HuH-7.5 (cell line): ENCODE measurements around the gene MDFI.

Source experiments
- DNase-seq: peaks from one replicate; pipeline ENCODE4 v3.0.0; 2011; ENCODE audit warnings: low spot score

The MDFI gene, protein sequence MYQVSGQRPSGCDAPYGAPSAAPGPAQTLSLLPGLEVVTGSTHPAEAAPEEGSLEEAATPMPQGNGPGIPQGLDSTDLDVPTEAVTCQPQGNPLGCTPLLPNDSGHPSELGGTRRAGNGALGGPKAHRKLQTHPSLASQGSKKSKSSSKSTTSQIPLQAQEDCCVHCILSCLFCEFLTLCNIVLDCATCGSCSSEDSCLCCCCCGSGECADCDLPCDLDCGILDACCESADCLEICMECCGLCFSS

DNA sequence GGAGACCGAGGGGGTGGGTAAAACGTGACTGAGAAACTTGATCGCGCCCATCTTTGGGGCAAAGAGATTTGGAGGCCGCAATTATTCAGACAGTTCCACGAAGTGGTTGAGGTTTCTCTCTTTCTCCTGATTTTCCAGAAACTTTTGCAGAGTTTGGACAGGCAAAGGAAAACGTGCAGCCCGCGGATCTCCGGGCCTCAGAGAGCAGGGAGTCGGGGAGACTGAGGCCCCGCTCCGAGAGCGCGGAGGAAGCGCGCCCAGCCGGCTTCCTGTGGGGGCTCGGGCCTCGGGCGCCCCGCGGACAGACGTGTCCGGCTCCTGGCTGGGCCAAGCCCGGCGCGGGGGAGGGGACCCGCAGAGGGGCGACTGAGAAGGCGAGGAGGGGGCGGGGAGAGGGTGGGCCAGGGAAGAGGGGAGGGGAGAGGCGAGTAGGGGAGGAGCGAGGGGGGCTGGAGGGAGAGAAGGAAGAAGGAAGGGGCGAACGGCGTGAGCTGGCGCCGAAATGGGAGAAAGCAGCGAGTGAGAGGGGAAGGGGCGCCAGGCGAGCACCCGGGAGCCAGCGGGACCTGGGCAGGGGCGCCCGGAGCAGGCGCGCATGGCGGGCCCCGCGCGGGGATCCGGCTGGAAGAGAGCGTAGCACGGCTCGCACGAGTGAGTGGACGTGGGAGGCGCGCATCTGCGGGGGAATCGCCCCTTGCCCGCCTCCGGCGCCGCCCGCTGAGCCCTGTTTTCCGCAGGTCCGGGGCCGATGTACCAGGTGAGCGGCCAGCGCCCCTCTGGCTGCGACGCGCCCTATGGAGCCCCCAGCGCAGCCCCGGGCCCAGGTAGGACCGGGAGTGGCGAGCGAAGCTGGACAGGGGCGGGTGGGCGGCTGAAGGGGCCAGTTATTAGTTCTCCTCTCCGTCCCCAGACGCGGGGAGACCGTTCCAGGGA is at the start of gene MDFI:
TSS of gene MDFI (plus strand) at position 467 of the 933 bp plus-strand sequence. CDS start at position 749, 282 bp downstream.
- no peak for DNase-seq

GRCh38 chr6:41589223-41589622 is 49.0 kb upstream of the MDFI start:
- no peak for DNase-seq

GRCh38 chr6:41589636-41590622 is 48.3 kb upstream of the MDFI start:
- no peak for DNase-seq

DNA sequence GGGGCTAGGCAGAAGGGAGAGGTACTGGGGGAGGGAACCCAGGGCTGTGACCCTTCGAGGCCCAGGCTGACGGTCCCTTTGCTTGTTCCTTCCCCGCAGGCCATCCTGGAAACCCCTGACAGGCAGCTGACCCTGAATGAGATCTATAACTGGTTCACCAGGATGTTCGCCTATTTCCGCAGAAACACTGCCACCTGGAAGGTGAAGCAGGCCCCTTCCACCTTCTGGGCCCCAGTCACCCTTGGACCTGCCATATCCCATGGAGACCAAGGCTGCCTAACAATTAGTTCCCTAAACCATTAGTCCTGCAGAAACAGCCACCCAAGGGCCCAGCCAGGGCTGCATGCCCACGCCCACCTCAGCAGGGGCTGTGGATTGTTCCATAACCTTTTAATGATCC is 47.1 kb upstream of the MDFI start:
- no peak for DNase-seq

- peak; percentile 89 for DNase-seq
These were observed 46.3 kb upstream of the MDFI start for GRCh38 chr6:41591859-41592502.

DNA sequence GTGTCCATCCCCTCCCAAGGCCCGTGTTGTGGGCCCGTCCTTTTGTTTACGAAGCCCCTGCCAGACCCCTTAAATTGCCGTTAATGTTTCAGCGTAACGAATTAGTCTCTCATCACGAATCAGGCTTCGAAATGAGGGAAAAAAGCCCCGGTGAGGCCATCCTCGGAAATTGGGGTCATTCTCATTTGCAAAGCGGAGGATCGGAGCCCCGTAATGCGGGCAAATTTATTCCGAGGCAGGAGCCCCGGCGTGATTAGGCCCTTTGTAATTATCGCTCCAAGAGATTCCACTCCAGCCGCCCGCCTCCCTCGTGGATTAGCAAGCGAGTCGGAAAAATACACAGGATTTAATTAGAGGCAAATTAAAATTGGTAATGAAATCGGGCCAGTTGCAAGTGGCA is 44.9 kb upstream of the MDFI start:
- no peak for DNase-seq

- no peak for DNase-seq
These were observed 44.4 kb upstream of the MDFI start for GRCh38 chr6:41593839-41594238.

GRCh38 chr6:41594326-41594725 is 43.9 kb upstream of the MDFI start:
- DNase-seq = no peak

- no peak for DNase-seq
These were observed 43.5 kb upstream of the MDFI start for GRCh38 chr6:41594766-41595165.

GRCh38 chr6:41595166-41595565 is 43.1 kb upstream of the MDFI start:
- DNase-seq = no peak

DNA sequence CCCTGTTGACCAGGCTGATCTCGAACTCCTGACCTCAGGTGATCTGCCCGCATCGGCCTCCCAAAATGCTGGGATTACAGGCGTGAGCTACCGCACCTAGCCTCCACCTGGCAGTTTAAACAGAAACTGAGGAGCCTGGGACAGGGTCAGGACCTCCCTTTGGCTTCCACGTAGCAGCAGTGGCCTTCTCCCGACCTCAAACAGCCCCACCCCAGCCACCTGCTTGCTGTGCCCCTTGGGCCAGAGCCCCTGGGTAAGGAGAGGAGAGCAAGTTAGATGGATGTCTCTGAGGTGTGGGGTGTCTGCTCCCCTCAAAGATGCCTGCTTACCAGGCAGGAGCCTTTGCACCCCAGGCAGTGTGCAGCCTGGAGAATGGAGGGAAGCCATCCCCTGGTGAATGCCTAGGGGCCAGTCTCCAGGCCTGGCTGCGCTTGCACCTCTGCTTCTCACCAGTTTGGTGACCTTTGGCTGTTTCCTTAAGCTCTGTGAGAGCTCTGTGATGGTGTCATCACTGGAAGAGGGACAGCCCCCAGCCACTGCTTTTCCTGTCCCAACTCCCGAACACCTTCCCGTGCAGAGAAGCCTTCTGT is 42.1 kb upstream of the MDFI start:
- no peak for DNase-seq

GRCh38 chr6:41596807-41597206 is 41.5 kb upstream of the MDFI start:
- no peak for DNase-seq

- DNase-seq = no peak
These were observed 40.8 kb upstream of the MDFI start for GRCh38 chr6:41597246-41598000.

- DNase-seq = no peak
These were observed 39.6 kb upstream of the MDFI start for GRCh38 chr6:41598670-41599014.

DNA sequence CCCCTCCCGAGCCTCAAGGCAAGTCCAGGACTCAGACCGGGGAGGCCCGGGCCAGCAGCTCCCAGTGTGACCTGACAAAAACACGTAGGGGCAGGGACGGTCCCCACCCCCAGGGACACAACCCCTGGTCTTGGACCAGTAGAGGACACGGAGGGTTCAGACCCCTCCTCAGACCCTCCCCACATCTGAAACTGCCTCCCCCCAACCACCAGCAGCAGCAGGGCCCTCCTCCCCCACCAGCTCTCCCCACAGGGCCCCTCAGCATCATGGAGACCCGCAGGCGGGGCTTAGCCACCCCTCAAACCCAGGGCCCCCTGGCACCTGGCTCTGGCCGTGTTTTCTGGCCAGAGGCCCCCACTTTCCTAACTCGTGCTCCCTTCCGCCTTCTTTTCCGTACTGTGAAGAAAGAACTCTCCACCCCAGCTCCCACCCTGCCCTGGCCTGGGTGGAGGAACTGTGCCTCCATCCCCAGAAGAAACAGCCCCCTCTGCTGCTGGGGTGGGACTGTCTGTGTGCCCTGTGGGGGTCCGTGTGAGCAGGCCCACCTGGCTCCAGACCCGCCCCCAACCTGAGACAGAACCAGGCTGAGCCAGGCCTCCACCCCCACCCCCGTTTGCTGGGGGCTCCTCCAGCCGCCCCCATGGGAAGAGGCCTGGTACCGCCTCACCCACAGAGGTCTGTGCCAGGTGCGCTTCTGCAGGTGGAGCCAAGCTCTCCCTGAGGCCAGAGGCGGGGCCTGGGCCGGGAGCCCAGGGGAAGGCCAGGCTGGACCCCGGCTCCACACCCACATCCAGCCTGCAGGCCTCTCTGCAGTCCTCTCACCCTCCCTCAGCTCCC is 39.0 kb upstream of the MDFI start:
- DNase-seq = no peak

DNA sequence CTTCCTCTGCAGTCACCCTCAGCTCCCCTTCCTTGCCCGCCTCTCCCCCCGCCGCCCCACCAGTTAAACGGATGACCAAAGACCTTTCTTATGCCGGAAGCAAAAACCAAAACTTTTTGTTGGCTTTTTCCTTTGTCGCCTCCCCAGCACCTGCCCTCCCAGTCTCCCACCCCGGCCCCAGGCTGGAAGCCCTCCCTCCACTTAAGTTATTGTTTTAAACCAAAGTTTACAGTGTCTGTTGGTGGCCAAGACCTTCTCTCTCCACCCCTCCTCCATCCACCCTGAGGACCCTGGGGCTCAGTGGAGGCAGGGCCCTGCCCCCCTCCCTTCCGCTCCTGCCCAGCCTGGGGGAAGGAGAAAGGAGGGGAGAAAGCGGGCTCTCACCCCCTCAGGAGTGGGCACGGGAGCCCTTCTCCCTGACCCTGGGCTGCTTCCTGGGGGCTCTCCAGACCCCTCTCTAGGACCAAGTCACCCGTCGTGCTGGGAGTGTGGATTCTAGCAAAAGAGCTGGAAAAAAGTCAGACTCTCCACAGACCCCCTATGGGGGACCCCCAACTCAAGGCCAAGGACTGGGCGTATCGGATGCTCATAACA is 38.3 kb upstream of the MDFI start:
- no peak for DNase-seq

DNA sequence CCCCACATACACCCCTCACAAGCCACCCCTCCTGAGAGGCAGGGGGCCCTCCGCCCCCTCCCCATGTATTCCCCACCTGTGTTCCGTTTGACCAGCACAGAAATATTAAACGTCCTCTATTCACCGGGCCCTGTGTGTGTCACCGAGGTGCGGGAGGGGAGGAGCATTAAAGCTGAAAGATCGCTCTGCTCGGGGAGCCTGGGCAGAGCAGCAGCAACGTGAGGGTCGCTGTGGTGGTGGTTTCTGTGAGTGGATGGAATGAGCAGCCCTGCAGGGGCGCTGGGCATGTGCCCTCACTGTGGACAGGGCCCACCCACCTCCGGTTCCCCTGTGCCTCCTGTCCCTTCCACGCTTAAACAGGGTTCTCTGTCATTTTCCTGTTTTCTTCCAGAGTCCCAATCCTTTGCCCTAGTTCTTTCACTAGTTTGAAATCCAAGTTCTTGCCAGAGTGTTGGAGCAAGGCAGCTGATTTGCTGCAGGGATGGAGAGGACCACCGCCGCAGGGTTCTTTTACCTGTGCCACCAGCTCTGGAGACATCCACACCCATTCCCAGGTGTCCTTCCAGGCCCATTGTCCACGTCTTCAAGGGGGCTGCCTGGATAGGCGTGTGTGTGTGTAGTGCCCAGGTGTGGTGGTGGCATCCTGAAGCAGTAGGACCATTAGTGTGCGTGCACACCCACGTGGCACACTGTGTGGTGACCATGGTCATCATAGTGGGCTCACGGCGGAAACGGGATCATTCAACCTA is 37.6 kb upstream of the MDFI start:
- DNase-seq = no peak

DNA sequence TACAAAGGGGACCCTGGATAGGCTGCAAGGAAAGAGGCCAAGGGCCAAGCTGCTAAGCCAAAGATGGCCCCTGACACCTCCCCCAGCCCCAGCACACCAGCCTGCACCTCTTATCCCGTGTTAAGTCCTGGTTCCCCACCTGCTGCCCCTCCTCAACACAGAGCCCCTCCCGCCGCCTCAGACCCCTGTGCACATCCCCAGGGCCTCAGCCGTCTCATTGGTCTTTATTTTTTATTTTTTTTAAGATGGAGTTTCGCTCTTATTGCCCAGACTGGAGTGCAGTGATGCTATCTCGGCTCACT is 37.1 kb upstream of the MDFI start:
- DNase-seq = no peak

DNA sequence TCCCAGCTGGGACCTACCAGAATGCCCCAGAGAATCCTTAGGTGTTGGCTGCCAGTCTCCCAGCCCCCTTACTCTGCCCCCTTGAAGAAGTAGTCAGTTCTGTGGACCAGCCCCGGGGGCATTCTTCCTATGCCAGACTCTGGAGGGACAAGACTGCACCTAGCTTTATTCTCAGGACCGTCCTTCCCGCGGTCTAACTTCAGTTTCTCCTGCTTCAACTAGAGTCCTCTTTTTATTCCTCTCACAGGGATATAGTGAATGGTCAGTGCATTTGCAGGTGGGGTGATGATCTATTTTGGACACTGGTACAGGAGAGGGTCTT is 35.9 kb upstream of the MDFI start:
- DNase-seq = no peak
